LNCaP clone FGC (cell line): ENCODE data around the gene CCDC57.
A peak's percentile ranks its signal among the peaks of the same experiment; 100 is the strongest.

Experiments
- DNase-seq: peaks from one replicate; pipeline ENCODE4 v3.0.0-alpha.2; 2011; ENCODE audit warnings: low read depth
- H3K4me3 ChIP-seq: 2 replicates; pipeline ENCODE4 v1.5.1; 2011; ENCODE audit warnings: mild to moderate bottlenecking, low read depth, low read length, control low read depth
- TF ChIP-seq, protein P1 (sequence below): IDR thresholded peaks from 2 replicates; pipeline ENCODE4 v1.5.1; 2012; ENCODE audit warnings: mild to moderate bottlenecking; ENCODE audit not compliant: control insufficient read depth, insufficient read depth; ENCODE audit errors: extremely low read depth

Gene CCDC57

GRCh38 chr17:82241183-82241925 lies 28.7 kb upstream of the CCDC57 start:
- DNase-seq: no peak
- no peak overlapping the region for H3K4me3 ChIP-seq
- TF ChIP-seq, protein P1, sequence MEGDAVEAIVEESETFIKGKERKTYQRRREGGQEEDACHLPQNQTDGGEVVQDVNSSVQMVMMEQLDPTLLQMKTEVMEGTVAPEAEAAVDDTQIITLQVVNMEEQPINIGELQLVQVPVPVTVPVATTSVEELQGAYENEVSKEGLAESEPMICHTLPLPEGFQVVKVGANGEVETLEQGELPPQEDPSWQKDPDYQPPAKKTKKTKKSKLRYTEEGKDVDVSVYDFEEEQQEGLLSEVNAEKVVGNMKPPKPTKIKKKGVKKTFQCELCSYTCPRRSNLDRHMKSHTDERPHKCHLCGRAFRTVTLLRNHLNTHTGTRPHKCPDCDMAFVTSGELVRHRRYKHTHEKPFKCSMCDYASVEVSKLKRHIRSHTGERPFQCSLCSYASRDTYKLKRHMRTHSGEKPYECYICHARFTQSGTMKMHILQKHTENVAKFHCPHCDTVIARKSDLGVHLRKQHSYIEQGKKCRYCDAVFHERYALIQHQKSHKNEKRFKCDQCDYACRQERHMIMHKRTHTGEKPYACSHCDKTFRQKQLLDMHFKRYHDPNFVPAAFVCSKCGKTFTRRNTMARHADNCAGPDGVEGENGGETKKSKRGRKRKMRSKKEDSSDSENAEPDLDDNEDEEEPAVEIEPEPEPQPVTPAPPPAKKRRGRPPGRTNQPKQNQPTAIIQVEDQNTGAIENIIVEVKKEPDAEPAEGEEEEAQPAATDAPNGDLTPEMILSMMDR: no peak

DNA sequence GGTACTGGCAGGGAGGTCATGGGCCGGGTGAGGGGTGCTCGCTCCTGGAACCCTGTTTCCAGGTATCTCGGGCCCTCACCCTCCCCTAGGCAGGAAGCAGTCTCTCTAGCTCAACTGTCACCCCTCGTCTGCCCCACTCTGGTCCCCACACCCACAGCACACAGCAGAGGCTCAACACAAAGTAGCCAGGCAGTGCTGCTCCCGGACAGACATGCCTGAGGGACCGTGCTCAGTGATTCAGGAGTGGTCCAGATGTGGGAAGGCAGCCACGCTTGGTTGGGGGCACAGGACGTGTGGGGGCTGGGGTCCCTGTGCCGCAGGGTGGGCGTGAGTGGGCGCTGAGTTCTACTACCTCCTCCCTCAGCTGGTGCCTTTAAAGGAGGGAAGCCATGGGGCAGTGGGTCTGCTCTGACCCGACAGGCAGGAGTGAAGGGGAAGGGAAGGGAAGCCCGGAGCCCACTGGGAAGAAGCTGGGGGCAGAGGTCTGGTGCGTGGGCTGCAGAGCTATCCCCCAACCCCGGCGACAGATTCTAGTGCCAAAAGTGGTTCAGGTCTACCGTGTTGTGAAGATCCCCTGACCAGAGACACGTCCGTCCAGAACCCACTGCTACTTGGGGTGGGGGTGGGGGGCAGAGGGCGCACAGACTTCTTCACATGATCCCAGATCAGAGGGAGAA lies 28.0 kb upstream of the CCDC57 start:
- H3K4me3 ChIP-seq: no peak overlapping the region
- TF ChIP-seq, protein P1: no peak
- no peak for DNase-seq

DNA sequence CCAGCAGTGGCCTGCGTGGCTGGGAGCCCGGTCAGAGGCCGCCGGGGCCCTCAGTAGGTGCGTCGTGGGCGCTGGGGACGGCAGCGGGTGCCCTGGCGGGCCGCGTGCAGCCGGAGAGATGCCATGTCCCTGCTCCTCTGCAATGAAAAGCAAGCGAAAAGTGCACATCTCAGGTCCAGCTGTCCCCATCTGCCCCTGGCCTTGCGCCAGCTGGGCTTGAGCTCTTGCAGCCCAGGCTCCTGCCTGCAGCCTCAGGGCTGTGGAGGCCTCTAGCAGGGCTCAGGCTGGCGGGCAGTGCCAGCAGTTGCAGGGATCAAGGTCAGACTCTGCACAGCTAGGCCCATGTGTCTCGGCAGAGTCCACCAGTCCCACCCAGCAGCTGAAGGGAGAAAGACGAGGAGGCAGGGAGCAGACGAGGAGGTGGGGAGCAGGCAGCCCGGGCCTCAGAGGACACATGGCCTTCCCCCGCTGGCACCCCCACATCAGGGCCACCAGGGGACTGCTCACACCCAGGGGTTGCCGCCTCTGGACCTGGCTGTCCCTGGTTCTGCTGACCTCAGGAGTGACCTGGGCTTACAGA lies 27.4 kb upstream of the CCDC57 start:
- H3K4me3 ChIP-seq: no peak overlapping the region
- TF ChIP-seq, protein P1: no peak
- DNase-seq: no peak

DNA sequence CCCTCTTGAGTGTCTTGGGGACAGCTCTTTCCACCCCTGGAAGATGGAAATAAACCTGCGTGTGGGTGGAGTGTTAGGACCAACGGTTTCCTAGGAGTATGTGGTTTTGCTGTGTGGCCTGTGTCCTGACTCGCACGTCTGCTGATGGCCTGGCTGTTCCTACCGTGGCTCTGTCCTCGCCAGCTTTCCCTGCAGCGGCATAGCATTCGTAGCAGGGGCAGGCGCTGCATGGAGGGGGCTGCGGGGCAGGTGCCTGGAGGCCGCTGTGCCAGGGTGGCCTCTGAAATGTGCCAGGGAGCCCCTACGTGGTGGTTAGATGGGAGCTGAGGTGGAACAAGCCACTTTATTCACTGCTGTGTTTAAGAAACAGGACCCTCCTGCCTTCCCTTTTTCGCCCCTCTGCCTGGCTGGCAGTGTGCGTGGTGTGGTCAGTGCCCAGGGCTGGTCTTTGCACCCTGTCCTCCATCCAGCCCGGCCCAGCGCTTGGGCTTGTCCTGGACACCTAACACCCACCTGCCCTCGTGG lies 26.8 kb upstream of the CCDC57 start:
- no peak for DNase-seq
- TF ChIP-seq, protein P1: no peak
- no peak overlapping the region for H3K4me3 ChIP-seq

DNA sequence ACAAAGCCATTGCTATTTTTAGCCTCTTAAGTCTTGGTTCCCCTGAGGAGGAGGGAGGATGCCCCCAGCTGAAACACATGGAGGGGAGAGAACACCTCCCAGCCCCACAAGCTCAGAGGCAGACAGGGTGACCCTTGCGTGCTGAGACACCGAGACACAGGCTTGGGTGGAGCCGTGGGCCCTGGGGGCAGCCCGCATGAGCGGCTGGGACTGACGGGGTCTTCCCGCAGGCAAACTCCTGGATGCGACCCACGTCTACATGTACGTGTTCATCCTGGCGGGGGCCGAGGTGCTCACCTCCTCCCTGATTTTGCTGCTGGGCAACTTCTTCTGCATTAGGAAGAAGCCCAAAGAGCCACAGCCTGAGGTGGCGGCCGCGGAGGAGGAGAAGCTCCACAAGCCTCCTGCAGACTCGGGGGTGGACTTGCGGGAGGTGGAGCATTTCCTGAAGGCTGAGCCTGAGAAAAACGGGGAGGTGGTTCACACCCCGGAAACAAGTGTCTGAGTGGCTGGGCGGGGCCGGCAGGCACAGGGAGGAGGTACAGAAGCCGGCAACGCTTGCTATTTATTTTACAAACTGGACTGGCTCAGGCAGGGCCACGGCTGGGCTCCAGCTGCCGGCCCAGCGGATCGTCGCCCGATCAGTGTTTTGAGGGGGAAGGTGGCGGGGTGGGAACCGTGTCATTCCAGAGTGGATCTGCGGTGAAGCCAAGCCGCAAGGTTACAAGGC lies 26.0 kb upstream of the CCDC57 start:
- H3K4me3 ChIP-seq: no peak overlapping the region
- TF ChIP-seq, protein P1: no peak
- DNase-seq: peak; percentile 66

DNA sequence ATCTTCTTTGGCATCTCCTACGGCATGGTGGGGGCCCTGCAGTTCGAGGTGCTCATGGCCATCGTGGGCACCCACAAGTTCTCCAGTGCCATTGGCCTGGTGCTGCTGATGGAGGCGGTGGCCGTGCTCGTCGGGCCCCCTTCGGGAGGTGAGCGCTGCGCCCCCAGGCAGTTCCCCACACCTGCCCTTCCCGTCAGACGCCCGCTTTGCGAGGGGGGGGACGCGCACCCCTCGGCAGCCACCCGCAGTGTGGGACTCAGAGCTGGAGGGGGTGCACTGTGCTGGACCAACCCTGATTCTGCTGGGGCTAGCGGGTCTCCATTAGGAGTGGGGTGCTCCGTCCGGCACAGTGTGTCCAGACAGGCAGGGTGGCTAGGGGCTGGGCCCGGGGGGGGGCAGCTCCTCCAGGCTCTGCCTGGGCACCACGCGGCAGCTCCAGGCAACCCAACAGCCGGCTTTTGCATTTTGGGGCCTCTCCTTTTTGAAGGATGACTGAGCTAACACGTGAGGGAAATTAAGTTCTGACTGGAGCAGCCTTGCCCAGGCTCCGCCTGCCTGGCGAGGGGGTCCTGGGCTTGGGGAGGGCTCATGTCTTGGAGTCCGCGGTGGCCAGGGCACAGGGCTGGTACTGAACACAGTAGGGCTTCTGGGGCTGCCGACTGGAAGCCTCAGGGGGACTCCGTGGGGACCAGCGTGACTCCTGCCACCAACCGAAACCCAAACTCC lies 25.3 kb upstream of the CCDC57 start:
- TF ChIP-seq, protein P1: no peak
- no peak for DNase-seq
- no peak overlapping the region for H3K4me3 ChIP-seq
